Measurements from ENCODE around the gene TBC1D9B. TPM values are rescaled to one million over a fixed set of nuclear protein-coding genes. Genes with fewer than 3 reads are reported as not detected.

Gene TBC1D9B
- total and polyA plus RNA-seq, 2 of the 13 experiments (the other 11 are each of a cell fraction or from before 2014, with no cell fraction given): 35.0 to 50.0 TPM

DNA sequence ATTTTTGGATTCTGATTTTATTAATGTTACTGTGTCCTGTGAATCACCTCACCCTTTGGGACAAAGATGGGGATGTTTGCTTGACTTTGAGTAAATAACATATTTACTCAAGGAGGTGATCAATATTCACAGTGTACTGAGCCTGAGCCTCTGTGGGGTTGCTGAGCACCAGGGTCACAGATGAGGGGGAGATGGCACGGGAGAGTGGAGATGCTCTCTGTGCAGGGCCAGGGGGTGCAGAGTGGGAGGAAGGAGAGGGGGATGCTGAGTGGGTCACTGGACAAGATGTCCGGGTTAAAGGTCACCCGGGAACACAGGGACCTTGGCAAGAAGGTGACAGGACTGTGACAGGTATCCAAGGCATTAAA lies 83.0 kb downstream of the TBC1D9B start (continued):
- TF ChIP-seq ZNF280D (CRISPR knock-in tag; IDR thresholded peaks at IDR 0.05): 0 out of 2 replicates have a peak, but pooled peaks have one; percentile 35
- no peak for TF ChIP-seq ZNF512 (CRISPR knock-in tag; IDR thresholded peaks at IDR 0.05)
- TF ChIP-seq, protein P1, sequence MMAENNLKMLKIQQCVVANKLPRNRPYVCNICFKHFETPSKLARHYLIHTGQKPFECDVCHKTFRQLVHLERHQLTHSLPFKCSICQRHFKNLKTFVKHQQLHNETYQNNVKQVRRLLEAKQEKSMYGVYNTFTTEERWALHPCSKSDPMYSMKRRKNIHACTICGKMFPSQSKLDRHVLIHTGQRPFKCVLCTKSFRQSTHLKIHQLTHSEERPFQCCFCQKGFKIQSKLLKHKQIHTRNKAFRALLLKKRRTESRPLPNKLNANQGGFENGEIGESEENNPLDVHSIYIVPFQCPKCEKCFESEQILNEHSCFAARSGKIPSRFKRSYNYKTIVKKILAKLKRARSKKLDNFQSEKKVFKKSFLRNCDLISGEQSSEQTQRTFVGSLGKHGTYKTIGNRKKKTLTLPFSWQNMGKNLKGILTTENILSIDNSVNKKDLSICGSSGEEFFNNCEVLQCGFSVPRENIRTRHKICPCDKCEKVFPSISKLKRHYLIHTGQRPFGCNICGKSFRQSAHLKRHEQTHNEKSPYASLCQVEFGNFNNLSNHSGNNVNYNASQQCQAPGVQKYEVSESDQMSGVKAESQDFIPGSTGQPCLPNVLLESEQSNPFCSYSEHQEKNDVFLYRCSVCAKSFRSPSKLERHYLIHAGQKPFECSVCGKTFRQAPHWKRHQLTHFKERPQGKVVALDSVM (CRISPR knock-in tag; IDR thresholded peaks at IDR 0.05): no peak
- TF ChIP-seq USF2 (IDR thresholded peaks at IDR 0.05; ENCODE audit: low read depth, low read length): no peak
- no peak for TF ChIP-seq USF2 (CRISPR knock-in tag; IDR thresholded peaks at IDR 0.05; ENCODE audit: borderline replicate concordance)
- TF ChIP-seq, protein P2, sequence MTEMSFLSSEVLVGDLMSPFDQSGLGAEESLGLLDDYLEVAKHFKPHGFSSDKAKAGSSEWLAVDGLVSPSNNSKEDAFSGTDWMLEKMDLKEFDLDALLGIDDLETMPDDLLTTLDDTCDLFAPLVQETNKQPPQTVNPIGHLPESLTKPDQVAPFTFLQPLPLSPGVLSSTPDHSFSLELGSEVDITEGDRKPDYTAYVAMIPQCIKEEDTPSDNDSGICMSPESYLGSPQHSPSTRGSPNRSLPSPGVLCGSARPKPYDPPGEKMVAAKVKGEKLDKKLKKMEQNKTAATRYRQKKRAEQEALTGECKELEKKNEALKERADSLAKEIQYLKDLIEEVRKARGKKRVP (CRISPR knock-in tag; IDR thresholded peaks at IDR 0.05): no peak
- no peak for TF ChIP-seq ZNF737 (CRISPR knock-in tag; IDR thresholded peaks at IDR 0.05; ENCODE audit: borderline replicate concordance)
- TF ChIP-seq ARNT2 (CRISPR knock-in tag; IDR thresholded peaks at IDR 0.05; ENCODE audit: low read depth): no peak
- no peak for TF ChIP-seq ETV6 (CRISPR knock-in tag; conservative IDR thresholded peaks at IDR 0.05)
- TF ChIP-seq ZBTB3 (CRISPR knock-in tag; IDR thresholded peaks at IDR 0.05; ENCODE audit: borderline replicate concordance, low read depth): no peak
- no peak for TF ChIP-seq ZNF530 (CRISPR knock-in tag; IDR thresholded peaks at IDR 0.05; ENCODE audit: low read depth)
- 0 out of 2 replicates have a peak, but pooled peaks have one; percentile 18 for TF ChIP-seq RCOR2 (CRISPR knock-in tag; IDR thresholded peaks at IDR 0.05)
- TF ChIP-seq RARA (CRISPR knock-in tag; IDR thresholded peaks at IDR 0.05): peak; percentile 77
- TF ChIP-seq ATF5 (CRISPR knock-in tag; IDR thresholded peaks at IDR 0.05; ENCODE audit: low read depth): no peak
- no peak for TF ChIP-seq ZNF776 (CRISPR knock-in tag; IDR thresholded peaks at IDR 0.05)
- TF ChIP-seq MNT (IDR thresholded peaks at IDR 0.05): no peak
- TF ChIP-seq KAT8 (CRISPR knock-in tag; IDR thresholded peaks at IDR 0.05): no peak
- TF ChIP-seq ZNF331 (CRISPR knock-in tag; IDR thresholded peaks at IDR 0.05): no peak

Data from HepG2 (cell line).